ENCODE measurements around the gene THAP9.
"Not testable (repeated sequence)": the region's sequence is repeated elsewhere in the genome, so short reads cannot be mapped to it uniquely, and the experiment has no call there.

The THAP9 gene

DNA sequence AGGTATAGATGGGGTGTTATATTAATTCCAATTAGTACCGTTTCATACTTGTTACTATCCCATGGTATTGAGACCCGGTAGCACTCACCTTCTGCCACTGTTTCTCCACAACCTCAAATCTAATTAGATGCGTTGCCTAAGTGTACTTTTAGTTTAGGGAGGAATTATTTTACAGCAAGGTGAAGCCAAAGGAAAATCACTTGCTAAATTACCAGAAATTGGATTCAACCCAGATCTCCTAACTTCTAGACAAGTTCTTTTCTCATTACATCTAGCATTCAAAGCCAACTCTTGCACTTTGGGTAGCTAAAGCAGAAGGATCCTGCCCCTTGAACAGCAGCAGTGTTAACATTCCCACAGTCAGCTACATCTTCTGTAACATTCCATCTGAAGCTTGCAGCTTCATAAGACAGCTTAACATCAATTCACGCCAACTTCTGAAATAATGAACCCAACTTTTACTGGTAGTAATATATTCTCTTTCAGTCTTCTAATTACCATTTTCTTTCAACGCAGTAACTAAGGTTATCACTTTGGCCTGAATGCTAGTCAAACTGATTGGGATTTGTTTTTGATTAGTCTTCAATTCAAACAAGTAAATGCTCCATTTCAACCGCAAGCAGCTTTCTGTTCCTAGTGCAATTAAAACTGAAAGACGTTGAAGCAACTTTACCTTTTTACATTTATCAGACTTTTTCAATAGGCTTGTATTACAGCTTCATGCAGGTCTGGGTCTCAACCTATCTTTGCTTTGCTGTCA lies 8.6 kb upstream of the THAP9 start:
- DNase-seq (ENCODE audit: insufficient read length, low spot score), result no peak
- no peak for FAIRE-seq

DNA sequence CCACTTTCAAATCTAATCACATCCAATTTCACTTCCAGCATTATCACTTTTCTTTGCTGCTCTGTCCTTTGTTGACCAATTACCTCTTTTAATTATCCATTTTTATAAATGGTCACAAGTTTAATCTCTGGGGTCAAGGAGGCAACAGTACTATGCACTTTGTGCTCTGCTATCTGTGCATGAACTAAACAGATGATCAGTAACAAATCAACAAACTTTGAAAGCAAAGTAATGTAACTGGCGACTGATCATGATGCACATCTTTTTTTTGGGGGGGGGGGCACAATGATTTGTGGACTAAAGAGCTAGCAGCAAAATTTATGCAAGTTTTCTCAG lies 8.1 kb upstream of the THAP9 start:
- FAIRE-seq (no peak), DNase-seq (ENCODE audit: insufficient read length, low spot score) (no peak)

DNA sequence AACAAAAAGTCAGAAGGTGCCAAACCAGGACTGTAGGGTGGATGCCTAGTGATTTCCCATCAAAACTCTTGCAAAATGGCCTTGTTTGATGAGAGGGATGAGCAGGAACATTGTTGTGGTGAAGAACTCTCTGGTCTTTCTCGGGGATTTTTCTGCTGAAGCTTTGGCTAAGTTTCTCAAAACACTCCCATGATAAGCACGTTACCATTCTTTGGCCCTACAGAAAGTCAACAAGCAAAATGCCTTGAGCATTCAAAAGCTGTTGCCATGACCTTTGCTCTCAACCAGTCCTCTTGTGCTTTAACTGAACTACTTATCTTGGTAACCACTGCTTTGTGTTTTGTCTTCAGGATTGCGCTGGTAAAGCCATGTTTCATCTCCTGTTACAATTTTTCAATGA lies 6.6 kb upstream of the THAP9 start:
- DNase-seq (ENCODE audit: insufficient read length, low spot score) (no peak), FAIRE-seq (no peak)

DNA sequence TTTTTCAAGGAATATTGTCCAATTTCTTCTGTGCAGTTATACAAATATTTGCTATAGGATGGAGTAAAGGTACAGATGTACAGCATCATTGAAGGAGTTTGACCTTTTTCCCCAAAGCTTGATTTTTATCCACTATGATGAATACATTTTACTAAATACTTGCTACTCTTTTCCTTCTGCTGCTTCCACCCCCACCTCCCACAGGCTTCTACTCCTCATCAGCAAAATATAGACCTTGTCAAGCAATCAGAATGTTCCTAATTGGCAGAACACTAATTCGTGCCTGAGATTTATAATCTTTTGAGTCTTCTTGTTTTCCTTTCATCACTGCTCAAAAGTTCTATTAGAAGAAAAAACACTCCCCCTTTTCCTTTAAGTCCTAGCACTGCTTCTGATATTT lies 3.8 kb upstream of the THAP9 start:
- FAIRE-seq (no peak), DNase-seq (ENCODE audit: insufficient read length, low spot score) (no peak)

DNA sequence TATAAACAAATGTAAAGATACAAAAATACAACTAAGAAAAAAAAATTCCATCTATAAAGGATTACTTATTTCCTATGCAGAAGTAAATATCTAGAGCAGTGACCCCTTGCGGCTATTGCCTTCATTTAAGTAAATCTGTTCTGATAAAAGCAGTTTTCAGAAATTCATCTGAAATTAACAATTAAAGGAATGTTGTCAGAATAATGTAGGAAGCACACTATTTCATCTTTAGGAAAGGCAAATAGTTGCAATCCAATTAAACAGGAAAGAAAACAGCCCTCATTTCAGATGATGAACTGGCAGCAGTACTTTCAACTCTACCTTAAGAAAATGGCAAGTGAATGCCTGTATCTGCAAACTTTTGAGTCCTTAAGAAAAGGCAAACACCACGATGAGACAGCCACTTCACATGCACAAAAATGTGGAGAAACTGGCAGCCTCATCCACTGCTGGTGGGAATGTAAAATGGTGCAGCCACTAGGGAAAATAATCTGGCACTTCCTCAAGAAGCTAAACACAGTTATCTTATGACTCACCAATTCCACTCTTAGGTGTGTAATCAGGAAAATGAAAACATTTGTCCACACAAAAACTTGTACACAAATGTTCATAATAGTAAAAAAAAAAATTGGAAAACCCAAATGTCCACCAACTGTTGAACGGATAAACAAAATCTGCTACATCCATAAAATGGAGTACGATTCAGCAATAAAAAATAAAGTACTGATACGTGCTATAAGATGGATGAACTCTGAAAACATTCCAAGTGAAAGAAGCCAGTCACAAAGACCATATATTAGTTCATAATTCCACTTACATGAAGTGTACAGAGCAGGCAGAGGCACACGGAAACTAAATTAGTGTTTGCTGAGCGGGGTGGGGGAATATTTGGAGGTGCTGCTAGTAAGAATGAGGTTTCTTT lies 2.0 kb upstream of the THAP9 start:
- DNase-seq (ENCODE audit: insufficient read length, low spot score), result no peak
- FAIRE-seq, result no peak

DNA sequence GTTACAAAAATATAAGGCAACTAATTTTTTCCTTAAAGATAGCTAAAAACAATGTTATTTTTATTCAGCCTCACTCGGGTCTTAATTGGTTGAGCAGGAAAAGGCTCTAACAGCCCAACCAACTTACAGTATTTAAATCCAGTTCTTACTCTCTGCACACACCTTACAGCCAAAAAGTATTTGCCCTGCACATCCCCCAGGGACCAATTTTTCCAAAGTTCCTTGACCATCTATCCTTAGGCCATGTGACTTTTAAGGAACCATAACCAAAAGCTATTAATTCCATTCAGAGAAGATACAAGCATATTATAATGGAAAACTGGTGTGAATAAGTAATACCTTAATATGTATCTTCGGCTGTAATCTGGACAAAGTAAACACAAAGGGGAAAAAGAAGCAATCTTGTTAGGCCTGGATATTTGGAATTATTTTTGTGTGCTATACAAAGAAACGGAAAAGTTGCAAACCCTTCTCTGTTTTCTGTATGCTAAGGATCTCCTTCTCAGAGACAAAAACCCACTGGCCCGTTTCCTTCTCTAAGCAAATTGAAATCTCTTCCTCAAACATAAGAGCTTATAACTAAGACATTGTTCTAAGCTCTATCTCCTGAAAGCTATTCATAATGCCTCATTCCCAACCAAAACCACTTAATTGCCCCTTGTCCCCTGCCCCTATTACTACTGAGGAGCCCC lies 1.0 kb upstream of the THAP9 start:
- FAIRE-seq, result no peak
- no peak for DNase-seq (ENCODE audit: insufficient read length, low spot score)

DNA sequence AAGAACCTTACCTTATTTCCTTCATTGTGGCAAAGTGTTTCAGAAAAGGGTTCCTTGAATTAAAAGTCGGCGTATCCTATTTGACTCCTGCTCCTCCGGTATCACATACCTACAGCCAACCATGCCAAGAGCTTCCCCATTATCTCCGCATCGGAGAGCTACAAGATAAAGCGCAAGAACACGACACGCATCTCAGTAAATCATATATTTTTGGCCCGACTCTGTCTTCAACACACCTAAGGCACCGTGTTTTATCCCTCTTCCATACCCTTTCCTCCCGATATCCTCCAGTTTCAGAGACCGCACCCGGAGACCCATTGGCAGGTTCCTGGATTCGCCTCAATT lies 497 bp upstream of the THAP9 start:
- FAIRE-seq (no peak), DNase-seq (ENCODE audit: insufficient read length, low spot score) (no peak)

DNA sequence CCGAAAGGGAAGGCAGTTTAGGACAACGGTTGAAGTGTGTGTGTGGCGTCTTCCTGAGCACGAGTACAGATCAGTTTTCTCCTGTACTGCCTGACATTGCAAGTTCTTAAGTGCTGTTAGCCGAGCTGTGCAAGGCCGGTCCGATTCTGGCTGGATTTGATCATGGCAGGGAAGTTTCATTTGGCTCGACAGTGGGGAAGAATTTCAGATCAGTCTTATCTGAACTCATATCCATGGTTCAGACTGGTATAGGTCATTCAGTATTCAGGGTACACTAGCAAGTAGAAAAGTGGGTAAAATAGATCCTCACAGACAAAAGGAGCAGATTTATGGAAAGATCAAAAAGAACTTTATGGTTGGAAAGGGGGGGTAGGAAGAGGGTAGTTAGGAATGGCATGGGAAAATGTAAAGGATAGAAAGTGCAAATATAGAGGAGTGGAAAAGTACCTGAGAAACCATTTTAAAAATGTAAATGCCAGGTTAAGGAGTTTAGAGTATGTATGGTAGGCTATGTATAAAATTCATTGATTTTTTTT lies 716 bp downstream of the THAP9 start:
- DNase-seq (ENCODE audit: insufficient read length, low spot score) (no peak), FAIRE-seq (no peak)

DNA sequence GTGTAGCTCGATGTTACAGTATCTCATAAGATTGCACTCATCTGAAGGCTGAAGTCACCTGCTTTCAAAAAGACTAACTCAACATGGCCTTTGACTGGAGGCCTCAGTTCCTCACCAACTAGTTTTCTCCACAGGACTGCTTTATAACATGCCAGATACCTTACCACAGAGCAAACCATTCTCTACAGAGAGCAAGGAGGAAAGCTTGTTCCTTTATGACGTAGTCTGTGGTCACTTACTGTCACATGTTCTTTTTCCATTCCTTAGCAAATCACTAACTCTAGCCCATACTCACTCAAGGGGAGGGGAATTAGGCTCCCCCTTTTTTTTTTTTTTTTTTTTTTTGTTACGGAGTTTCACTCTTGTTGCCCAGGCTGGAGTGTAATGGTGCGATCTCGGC lies 3.2 kb downstream of the THAP9 start:
- FAIRE-seq, result no peak
- DNase-seq (ENCODE audit: insufficient read length, low spot score), result no peak

DNA sequence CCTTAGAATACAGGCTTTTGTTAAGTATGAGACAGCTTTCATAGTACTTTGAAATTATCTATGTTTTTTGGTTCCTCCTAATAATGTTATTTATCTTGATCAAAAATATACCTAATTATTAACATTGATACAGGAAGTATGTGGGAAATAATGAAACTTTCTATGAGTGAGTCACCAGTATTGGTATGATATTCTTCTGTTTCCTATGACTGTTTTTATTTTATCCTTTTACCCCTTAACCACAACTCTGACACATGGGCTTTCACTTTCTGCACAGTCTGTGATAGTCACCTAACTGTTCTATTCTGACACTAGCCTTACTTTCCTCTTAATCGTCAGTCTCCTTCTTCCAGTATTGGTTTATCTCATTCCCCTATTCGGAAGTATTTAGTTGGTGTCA lies 4.7 kb downstream of the THAP9 start:
- no peak for DNase-seq (ENCODE audit: insufficient read length, low spot score)
- FAIRE-seq, result no peak

DNA sequence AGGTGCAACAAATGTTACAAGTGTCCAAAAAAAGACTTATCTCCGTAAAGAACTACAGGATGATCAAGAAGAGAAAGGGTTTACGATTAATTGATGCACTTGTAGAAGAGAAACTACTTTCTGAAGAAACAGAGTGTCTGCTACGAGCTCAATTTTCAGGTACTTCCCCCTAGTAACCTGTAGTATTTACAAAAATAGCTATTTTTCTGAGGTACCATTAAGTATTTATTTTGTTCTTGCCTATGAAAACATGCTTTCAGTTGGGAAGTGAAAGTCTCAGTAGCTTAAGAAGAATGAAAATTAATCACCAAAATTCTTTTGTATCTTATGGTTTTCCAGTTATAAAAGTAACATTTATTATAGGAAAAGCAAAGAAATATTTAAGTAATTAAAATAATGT lies 5.9 kb downstream of the THAP9 start:
- DNase-seq (ENCODE audit: insufficient read length, low spot score), result no peak
- no peak for FAIRE-seq

DNA sequence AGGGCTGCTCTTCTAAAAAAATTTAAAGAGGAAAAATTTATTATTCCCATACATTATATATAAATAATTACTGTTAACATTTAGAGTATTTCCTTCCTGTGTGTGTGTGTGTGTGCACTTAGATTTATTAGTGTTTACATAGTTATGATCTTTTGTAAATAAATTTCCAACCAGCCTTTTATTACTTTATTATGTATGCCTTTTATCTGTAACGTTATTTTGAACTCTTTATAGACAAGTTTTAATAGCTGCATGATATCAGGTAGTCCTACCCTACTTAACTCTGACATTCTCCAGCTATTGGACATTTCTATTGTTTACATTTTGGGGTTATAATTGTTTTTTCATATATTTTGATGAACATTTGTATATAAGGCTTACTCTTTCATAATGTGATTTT lies 8.8 kb downstream of the THAP9 start:
- DNase-seq (ENCODE audit: insufficient read length, low spot score) (no peak), FAIRE-seq (no peak)

DNA sequence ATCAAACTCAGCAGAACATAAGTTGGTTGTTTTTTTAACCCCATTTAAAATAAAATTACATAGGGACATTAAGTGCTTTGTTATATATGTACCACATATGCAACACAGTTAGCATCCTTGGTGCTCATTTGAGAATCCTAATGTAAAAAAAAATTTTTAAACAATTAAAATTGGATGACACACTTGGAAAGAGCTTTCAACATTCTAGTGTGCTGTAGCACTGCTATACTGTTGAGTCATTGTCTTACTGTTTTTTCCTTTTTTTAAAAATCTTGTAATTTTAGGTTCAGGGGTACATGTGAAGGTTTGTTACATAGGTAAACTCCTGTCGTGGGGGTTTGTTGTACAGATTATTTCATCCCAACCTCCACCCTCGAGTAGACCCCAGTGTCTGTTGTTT lies 12.8 kb downstream of the THAP9 start:
- DNase-seq (ENCODE audit: insufficient read length, low spot score) (no peak), FAIRE-seq (no peak)

DNA sequence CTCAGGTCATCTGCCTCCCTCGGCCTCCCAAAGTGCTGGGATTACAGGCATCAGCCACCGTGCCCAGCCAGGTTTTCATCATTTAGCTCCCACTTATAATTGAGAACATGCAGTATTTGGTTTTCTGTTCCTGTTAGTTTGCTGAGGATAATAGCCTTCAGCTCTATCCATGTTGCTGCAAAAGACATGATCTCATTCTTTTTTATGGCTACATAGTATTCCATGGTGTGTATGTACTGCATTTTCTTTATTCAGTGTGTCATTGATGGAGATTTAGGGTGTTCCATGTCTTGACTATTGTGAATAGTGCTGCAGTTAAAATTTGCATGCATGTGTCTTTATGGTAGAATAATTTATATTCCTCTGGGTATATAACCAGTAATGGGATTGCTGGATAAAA lies 13.4 kb downstream of the THAP9 start:
- DNase-seq (ENCODE audit: insufficient read length, low spot score); FAIRE-seq: not testable (repeated sequence)

DNA sequence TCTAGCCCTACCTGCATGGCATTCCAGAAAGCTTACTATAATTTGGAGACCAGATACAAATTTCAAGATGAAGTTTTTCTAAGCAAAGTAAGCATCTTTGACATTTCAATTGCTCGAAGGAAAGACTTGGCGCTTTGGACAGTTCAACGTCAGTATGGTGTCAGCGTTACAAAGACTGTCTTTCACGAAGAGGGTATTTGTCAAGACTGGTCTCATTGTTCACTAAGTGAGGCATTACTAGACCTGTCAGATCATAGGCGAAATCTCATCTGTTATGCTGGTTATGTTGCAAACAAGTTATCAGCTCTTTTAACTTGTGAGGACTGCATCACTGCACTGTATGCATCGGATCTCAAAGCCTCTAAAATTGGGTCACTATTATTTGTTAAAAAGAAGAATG lies 17.6 kb downstream of the THAP9 start:
- FAIRE-seq (no peak), DNase-seq (ENCODE audit: insufficient read length, low spot score) (no peak)

DNA sequence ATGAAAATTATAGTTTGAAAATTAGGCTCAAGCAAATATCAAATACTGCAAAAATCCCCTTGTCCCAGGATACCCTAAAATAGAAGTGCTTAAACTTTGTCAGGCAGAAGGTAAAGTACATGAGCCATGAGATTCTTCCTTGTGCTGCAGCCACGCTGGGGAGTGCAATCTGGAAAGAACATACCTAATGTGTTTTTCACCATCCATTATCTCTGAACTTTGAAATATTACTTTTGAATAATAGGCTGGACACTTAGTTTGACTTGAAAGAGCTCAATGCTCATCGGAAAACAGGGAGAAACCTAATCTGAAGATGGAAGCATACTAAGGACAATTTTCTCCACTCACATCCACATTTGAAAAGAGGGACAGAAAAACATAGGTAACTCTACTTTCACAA lies 18.9 kb downstream of the THAP9 start:
- FAIRE-seq (no peak), DNase-seq (ENCODE audit: insufficient read length, low spot score) (no peak)

DNA sequence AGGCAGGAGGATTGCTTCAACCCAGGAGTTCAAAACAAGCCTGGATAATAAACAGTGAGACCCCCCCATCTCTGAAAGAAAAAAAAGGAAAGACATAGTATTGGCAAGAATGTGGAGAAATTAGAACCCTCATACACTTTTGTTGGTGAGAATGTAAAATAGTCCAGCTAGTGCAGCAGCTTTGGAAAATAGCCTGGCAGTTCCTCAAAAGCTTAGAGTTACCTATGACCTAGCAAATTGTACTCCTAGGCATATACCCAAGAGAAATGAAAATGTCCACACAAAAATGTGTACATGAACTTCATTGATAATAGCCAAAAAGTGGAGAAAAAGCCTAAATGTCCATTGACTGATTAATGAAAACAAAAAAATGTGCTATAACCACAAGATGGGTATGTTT lies 21.3 kb downstream of the THAP9 start:
- DNase-seq (ENCODE audit: insufficient read length, low spot score) (no peak), FAIRE-seq (no peak)

DNA sequence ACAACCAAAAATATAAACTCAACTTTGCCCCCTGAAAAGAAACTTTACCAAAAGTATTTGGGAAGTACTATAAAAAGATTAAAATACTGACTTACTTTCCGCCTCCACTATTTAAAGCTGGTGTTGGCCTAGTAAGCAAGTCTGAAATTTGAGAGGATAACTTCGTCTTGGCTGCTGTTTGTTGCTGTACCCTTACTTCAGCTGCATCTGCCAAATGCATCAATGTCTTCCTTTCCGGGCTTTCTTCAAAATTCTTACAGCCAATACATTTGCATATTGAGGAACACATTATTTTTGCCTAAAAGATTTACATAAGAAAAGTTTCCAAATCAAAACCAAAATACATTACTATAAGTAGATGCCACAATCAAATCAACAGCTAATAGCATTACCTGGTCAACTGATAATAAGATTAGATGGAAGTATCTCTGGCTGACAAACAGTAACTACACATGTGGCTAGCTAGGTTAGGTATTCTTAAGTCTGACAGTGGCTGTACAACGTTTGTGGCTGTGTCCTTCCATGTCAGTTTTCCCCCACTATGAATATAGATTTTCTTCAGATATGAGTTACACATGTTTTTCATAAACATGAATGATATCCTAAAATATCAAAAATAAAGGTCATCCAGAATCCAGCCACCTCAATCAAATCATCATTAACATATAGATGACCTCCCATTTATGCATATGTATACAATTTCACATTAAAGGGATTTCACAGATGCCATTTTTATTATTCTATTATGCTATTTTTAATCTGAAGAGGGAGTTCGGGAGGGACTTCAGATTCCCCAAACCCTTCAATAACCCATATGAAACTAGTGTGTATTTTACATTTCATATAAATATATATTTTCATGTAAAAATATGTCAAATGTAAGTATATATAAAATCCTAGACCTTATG lies 30.6 kb downstream of the THAP9 start:
- FAIRE-seq, result no peak
- no peak for DNase-seq (ENCODE audit: insufficient read length, low spot score)

DNA sequence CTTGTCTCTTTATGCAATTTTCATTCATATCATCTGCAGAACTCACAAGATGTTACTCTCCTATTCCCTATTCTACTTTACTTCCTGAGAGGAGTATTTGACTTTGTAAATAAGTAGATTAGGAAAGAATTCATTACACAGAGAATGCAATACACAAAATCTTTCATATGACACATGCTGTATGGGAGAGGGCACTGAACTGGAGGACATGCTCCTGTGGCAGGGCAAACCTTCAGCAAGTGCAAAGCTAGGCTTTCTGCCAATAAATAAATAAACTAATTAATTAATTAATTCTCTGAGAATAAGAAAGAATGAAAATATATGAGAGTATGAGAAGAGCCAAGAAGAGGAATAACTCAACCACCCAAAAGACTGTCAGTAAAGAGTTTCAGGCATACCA lies 33.9 kb downstream of the THAP9 start:
- DNase-seq (ENCODE audit: insufficient read length, low spot score) (no peak), FAIRE-seq (no peak)

DNA sequence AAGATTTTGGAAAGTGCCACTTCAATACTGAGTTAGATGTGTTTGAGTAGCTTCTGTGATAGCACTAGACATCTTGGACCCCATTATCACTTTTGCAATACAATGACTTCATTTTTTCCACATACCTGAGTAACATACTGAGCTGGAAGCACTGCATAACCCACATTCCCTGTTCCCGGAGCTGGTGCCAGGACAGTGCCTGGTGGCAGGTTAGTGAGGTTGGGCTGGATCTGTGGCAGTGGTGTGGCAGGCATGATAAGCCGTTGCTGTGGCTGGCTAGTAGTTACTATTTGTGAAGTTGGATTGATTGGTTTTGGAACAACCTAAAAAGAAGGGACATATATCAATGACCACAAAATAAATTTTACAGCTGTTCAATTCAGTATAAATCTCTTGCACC lies 38.9 kb downstream of the THAP9 start:
- no peak for DNase-seq (ENCODE audit: insufficient read length, low spot score)
- FAIRE-seq, result no peak

DNA sequence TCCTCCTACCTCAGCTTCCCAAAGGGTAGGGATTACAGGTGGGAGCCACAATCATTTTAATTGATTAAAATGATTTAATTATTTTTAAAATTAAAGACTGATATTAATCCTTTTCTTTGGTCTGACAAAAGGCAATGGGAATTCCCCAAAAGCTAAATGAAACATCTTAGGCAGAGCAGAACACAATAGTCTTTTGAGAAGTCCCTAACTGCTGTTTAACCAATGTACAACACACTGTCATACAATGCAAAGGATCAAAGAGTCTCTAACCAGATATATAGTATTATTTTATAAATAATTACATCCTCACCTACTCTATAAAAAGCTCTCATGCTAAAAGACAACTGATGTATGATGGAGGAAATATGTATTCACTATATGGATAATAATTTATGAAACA lies 47.0 kb downstream of the THAP9 start:
- no peak for DNase-seq (ENCODE audit: insufficient read length, low spot score)
- FAIRE-seq, result no peak
